CD4-positive, alpha-beta T cell treated with Interleukin-21 for 1 hour (primary cell): Measurements from ENCODE around the gene SYPL1.

Experiments
- DNase-seq: peaks from one replicate; pipeline ENCODE4 v3.0.0-alpha.2; 2020

The SYPL1 gene

DNA sequence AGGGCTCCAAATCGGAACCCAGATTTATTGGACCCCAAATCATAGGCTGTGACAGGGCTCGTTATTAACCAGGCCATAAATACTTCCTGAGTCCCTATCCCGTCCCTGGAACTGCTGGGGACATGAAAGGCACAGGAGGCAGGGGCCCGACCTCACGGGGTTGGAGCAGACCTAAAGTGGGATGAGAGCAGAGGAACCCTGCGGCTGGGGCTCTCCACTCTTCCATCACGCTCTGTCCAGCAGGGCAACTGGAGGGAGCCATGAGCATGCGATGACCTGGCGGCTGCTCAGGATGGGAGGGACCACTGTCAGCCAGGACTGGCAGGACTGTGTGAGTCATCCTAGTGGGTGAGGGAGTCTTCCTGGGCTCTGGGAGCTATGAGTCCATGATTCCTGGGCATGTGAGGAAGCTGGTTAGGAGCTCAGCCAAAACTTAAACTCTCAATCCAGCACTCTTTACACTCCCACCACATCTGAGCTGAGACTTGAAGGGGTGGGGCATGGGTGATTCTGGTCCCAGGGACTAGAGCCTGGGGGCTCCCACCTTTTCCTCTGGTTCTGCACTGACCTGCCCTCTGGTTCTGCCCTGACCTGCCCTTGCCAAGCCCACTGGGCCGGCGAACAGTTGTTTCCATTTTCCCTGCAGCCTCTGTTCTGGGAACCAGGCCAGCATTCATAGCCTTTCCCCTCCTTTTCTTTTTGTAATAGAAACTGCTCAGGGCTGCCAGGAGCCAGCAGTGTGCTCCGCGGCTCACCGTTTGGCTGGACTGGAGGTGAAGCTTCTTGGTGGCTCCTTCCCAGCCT, 47.1 kb downstream of the SYPL1 start:
- no peak for DNase-seq

DNA sequence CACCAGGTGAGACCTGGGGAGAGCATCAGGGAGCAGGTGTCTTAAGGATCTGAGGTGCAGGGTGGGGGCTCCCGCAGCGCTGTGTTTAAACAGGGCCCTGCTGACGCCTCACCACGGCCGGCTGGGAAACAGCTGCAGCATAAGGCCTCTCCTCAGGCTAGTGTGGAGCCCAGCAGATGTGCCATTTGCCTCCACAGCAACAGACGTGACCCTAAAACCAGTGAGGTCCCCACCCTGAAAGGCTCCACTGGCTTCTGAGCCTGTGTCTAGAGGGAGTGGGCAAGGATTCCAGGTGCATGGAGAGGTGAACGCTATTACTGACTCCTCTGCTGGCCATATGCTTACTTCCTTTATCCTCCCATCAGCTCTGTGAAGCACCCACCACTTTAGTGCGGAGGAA, 47.8 kb downstream of the SYPL1 start:
- no peak for DNase-seq

DNA sequence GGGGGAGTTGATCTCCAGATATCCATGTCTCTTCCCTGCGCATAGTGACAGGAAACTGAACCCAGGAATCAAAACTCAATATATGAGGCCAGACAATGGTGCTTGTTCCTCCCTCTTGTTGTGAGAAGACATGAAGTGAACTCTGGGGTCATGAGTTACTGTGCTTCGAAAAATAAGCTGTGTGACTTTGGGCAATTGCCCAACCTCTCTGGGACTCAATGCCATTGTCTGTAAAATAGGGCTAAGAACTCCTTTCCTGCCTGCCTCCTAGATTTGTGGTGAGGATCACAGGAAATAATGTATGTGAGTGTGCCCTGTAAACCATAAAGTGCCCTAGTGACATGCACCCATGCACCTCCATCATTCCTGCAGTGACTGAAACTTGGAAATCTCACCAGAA, 48.4 kb downstream of the SYPL1 start:
- DNase-seq, result no peak

DNA sequence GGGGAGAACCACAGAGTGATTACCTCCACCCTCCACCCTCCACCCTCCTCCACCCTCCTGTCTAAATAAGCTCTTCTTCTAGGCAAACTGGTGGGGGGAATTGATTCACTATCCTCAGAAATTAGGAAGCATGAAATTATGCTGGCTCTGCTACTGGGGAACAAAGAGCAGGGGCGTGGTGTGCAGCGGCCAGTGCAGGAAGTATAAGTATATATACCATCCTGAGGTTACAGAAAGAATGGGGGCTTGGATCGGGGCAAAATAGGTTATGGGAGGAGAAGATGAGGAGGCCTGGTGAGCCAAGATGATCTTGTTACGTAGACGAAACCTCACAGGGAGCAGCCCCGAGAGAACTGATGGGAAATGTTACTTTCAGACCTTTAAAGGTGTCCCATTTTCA, 49.1 kb downstream of the SYPL1 start:
- no peak for DNase-seq

DNA sequence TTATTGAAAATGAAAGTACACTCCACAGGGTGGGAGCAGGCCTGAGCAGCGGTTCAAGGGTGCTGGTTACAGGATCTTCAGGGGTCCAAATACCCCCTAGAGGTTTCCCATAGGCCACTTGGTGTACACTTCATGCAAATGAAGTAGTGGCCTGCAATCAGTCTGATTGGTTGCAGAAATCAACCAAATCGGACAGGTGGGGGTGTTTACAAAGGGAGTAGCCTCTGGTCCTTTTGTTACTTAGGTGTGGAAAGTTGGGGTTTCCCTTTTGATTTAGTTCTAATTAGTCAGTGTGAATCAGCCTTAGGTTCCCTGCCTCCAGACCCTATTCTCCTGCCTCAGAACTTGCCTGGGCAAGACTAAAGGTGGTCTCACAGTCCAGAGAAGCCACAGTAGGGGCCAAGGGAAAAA, 49.6 kb downstream of the SYPL1 start:
- DNase-seq, result no peak

DNA sequence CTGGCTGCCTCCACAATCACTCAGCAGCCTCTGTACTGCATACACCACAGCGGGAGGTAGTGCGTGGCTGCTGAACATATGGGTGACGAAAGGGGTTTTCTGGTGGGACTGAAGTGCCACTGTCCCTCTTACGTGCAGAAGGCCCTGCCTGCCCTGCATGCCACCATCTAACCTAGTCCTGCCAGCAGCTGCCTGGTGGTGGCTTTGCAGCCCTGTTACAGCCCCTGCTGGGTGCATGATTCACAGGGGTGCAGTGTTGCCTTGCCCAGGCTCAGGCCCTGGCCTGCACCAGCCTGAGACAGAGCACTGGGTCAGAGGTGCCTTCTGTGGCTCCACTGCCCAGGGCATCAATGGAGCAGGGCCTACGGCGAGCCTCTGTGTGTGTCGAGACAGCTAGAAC, 50.1 kb downstream of the SYPL1 start:
- DNase-seq, result no peak

DNA sequence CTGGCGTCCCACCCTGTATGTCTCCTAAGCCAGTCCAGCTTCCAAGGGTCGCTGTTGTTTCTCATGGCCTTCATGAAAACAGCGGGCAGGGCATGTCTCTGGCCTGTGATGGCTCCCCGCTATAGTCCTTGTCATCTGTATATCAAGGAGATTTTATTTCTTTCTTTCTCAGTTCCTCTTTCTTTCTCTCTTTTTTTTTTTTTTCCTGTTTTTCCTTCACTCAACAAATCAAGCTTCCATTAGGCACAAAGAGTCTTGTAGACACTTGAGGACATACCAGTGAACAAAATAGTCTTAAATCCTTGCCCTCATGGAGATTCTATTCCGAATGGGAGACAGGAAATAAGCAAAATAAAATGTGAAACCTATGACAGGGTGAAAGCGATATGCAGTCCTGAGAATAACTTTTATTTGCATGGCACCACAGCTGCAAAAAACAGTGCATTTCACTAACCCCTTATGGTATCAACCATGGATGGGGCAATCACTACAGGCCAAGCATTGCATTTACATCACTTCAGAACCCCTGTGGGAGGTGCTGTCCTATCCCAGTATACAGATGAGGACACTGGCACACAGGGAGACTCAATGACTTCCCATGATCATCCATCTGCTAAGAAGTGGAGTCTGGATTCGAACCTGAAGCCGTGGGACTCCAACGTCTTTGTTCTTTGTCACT, 50.7 kb downstream of the SYPL1 start:
- DNase-seq, result no peak

DNA sequence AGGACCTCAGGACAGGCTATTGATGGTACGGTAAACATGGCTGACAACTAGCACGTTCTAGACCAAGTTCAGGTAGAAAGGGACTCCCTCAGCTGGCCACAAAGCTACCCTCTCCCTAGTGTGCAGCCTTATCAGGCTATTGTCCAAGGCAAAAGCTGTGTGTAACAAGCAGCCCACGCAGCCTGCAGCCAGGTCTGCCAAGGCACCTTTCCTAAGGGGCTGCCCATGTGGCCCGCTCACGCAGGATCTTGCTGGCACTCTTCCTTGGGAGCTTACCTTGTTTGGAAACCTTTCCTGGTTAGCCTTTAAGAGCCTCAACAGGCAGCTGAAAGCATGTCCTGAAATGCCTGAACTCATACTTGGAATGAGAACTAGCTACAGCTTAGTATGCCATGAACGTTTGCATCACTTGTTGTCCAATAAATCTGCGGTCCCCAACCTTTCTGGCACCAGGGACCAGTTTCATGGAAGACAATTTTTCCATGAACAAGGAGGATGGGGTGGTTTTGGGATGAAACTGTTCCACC, 51.7 kb downstream of the SYPL1 start:
- no peak for DNase-seq

DNA sequence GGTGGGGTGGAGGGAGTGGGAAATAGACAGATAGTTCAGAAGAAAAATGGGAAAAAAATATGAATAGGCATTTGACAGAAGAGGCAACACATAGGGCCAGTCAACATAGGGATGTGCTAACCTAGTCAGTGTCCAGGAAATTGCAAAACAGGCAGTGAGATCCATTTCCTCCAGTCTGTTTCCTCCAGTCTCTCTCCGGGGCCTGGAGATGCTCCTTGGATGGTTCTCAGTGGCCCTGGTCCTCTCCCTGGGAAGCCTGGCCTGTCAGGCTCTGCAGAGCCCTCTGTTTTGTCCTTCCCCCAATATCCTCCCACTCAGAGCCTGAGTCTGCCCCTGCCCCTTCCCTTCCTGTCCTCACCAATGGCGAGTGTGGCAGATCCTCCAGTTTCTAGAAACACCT, 52.6 kb downstream of the SYPL1 start:
- no peak for DNase-seq

DNA sequence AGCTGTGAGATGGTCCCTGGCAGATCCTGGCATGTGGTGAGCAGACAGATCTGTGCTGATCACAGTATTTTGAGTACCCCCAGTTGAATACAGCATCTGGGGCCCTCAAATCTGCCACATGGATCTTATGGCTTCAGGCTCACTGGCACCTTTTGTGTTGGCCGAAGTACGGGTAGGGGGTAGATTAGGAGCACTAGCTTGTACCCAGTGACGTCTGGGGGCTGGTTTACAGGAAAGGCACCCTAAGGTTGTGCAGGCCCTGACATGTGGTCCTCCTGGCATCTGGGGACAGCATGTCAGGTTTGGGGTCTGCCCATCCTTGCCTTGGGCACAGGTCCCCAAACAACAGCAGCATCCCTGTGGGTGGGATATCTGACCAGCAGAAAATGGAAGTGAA, 53.2 kb downstream of the SYPL1 start:
- no peak for DNase-seq

DNA sequence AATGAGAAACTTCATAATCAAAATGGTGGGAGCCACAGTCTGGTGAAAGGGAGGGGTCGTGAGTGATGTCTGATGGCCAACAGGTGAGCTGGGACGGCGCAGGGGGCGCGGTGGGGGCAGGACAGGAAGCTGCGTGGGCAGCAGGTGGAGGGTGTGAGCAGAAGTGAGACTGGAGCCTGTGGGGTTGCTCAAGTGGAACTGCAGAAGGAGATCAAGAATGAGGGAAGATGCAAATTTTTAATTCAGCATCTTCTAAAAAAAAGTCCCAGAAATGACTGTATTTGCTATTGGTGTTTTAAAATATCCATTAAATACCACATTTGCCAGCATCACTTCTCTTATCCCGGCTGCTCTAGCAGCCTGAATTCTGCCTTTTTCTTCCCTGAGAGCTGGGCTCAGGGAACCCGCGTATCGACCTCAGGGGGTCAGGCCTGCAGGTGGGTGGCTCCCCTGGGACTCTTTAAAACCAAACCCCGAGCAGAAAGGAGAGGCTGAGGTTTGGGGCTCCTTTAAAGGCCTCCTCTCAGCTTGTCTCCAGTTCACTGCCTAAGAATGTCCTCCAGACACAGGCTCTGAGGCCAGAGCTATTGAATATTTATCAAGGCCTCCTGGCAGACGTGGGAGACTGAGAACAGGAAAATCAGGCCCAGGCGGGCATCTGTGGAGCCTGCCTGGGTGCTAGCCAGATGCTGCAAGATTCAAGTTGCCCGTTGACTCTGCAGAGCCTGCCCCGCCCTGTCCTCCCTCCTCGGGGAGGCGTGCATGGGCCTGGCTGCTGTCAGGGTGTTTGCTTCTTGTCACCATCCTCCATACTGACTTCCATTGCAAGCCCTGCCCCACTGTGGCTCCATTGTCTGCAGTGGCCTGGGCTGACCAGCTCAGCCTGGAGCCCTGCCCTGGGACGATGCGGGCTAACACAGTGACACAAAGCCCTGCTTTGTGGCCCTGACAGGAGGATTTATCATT, 53.9 kb downstream of the SYPL1 start:
- no peak for DNase-seq

DNA sequence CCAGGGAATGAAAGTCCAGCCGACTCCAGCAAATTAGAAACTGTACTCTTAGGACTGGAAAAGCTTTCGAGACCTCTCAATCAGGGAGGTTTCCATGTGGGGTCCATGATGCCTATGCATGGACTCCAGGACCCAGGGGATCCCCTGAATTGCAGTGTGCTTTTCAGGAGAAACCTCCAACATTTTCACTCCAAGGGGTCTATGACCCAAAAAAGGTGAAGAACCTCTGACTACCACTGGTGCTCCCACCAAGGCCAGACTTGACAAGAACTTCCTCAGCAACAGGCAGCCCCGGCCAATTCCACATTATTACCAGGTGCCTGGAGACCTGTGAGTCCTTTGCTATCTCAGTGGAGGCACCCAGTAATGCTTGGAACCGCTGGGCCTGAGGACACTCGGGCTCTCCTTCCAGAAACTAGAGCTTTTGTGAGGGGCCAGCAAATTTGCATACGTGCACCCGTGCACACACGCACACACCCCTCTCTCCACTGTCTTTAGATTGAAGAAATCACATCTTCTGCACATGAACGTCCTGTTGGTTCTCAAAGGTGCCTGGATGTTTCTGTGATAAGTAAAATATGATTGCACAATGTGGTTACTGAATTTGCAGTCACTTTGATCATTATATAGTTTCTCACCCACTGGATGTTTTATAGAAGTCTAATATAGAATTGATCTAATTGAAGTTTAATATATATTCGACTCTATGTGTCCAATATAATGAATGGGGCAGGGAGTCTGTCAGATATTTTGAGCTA, 54.7 kb downstream of the SYPL1 start:
- DNase-seq, result no peak

DNA sequence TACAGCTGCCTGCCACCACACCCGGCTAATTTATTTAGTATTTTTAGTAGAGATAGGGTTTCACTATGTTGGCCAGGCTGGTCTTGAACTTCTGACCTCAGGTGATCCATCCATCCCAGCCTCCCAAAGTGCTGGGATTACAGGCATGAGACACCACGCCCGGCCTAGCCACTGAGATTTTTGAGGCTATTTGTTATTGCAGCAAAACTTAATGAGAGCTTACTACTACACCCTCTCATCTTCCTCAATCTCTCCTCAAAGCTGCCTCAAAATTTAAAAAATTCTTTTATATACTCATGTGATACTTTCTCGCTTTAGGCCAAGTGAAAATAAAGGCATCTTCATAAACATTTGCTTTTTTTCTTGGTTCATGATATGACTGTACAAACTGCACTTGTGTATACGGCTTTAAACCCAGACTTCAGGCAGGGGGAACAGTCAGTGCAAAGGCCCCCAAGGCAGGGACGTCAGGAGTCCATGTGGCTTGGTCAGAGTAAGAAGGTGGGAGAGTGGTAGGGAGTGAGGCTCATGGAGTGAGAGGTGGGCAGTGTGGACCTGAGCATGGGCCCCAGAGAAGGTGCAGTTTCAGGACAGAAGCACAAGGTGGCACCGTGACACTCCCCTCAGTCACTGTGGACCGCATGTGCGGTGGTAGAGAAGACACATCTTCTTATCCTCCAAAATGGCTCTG, 55.5 kb downstream of the SYPL1 start:
- DNase-seq, result peak; percentile 71

DNA sequence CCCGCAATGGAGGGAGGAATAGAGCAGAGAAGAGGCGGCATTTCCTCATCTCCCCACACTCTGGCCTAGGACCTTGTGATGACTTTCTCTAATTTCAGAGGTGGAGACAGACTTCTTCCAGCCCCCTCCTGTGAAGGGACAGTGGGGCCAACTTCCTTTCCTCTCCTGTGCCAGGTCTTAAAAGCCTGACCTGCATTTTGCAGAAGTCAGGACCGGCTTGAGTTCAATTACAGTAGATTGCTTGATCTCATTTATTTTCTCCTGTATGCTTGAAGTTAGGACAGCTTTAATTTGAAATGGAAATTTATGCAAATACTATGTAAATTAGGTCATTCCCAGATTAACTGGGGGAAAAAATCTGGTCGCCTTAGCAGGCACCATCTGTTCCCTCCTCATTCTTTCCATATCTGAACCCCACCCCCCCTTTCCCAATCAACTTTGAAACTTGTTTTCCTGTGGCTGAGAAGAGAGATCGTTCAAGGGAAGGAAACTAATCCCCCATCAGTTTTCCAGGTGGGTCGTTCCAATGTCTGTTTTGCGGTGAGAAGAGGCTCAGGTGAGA, 57.1 kb downstream of the SYPL1 start:
- DNase-seq, result no peak

DNA sequence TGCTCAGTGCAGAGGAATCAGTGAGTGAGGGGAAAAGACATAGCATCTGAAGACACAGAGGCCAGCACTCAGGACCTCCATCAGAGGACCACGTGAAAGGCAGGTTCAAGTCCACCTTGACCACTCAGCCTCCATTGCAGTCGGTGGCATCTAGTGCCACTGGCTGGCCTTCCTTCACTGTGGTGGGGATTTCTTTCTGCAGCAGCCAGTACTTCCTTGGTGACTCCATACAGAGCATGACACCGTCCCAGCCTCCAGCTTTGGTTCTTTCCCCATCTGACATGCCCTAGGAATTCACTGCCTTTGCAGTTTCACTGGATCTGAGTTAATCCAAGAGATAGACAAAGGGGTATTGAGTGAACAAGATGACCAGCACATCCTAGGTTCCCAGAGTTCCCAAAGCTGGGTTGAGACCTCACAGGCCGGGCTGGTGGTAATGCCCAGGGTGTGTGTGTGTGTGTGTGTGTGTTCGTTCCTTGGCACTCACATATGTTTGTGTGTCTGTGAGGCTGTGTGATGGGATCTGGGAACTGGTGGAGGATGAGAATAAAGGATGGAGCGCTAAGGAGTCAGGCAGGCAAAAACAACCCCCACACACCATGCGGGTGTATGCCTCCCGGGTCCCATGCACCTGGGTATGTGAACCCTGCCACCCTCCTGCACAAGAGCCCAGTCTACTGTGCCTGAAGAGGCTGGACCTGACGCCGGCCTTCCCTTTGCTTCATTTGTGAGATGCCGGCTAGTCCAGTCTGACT, 57.8 kb downstream of the SYPL1 start:
- no peak for DNase-seq

DNA sequence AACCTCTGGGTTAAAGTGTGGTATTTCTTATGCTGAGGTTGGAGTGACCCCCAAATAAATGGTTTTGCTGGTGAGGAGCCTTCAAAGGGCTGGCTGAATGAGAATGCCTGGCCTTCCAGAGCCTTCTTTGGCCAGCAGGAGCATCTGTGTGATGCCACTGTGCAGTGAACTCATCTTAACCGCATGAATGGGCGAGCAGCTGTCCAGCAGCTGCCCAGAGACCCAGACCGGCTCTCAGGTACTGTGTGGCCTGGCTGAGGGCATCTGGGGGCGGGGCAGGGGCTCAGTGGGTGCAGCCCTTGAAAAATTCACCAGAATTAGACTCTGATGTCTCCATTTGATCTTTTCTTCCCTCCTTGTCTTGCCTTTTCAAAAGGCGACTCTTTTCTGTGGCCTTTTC, 59.0 kb downstream of the SYPL1 start:
- DNase-seq, result no peak

DNA sequence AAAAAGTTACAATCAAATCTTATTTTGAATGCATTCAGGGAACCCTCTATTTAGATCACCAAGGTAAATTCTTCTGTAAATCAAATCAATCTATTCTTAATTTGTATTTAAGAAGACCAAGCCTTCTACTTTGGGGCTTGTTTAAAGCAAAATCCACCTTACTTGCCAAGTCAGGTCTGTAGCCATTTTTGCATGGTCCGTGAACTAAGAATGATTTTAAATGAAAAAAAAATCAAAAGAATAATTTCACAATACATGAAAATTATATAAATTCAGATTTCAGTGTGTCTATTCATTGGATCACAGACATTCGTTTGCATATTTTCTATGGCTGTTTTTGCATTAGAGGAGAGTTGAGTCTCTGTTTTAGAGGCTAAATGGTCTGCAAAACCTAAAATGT, 59.4 kb downstream of the SYPL1 start:
- no peak for DNase-seq

DNA sequence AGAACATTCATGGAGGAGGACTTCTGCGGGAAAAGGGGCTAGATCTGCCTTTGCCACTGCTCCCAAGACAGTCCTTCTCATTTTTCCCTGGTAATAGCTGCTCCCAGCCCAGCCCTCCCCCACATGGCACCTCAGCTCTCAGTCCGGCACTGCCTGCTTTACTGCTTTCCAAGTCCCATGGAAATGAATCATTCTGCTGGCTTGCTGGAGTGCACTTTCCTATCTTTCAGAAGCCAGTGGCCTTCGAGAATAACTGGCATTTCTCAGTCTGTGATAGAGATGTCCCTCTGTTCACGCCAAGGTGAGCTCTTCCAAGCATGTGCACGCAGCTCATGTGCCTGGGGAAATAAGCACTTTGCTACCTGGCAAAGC, 61.4 kb downstream of the SYPL1 start:
- no peak for DNase-seq

DNA sequence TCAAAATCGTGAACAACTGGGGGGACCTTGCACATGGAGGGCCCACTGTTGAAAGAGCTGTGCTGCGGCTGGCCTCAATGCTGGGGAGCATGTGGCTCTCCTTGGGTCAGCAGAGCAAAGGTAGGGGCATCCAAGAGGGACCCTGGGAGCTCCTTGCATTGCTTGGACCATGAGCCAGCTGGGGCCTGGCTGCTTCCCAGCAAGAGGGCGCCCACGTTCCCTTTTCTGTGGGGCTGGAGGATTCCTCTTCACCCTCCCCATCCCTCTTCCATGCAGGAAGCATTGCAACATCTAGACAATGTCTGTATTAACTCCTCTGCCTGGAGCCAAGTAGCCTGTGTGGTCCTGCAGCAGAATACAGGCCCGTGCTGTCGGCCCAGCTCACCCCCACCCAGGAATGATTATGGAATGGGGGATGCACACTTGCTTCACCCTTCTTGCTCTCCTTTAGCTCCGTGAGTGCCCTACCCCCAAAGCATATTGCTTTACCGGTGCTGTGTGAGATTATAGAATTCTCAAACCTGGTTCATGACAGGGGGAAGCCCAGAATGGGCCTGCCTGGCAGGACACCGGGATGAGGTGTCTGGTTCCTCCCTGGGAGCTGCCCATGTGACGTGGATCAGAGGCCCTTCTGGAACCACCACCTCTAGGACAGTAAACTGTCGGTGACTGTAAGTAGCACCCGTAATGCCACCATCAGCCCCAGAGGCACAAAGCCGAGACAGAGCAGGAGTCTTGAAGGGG, 61.9 kb downstream of the SYPL1 start:
- no peak for DNase-seq

DNA sequence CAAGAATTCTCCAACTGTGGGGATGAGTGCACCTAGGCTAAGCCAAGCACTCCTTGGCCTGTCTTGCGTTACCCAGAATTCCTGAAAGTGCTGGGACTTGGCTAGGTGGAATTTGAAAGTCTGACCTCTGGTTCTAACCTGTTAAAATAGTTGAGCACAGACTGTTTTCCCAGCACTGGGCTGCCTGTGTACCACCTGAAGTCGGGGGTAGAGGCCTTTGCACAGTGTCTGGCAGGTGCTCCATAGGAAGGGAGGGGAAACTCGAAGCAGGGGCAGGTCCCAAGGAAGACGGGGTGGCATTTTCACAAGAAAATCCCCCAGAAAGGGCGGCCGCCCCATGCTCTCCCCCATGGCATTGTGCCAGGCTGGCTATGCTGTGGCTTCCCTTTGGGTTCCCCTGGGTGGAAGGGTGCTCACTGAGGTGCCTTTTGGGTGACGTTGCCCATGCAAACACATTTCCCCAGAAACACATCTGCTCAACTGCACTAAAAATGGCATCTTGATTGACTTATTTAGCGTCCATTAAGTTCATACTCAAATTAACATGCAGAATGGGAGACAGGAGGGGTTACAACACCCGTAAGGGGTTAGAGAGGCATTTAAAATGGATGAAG, 62.9 kb downstream of the SYPL1 start:
- no peak for DNase-seq
